ENCODE measurements around the gene OPHN1. TPM values are rescaled to one million over a fixed set of nuclear protein-coding genes. Genes with fewer than 3 reads are reported as not detected.

Gene OPHN1
- total RNA-seq, 1 donor from 2014 or later, result 10.7 TPM

- Histone ChIP-seq H3K36me3 (no peaks in the 10 kb centered on the region), H3K4me1 (peaks cover 25% of the 10 kb centered on the region), H3K4me3 (no peak overlapping the region), H3K27me3 (ENCODE audit: low read depth) (no peaks in the 10 kb centered on the region), H3K27ac (no peak overlapping the region), H3K9me3 (no peaks in the 10 kb centered on the region)
- no peak for TF ChIP-seq CTCF (IDR thresholded peaks at IDR 0.05)
- intact Hi-C loops (cut with DNase I), result no loop called here
- ATAC-seq (peak; percentile 75 to 81), DNase-seq (no peak)
Observed at GRCh38 chrX:68416592-68416991, 16.7 kb downstream of the OPHN1 start.

- Histone ChIP-seq H3K27me3 (ENCODE audit: low read depth) (no peaks in the 10 kb centered on the region), H3K9me3 (no peaks in the 10 kb centered on the region), H3K4me1 (peaks cover 20% of the 10 kb centered on the region), H3K27ac (no peak overlapping the region), H3K4me3 (no peak overlapping the region), H3K36me3 (no peaks in the 10 kb centered on the region)
- DNase-seq (no peak), ATAC-seq (peak; percentile 48 to 63)
- no peak for TF ChIP-seq CTCF (IDR thresholded peaks at IDR 0.05)
- intact Hi-C loops (cut with DNase I), result no loop called here
Observed at GRCh38 chrX:68415316-68415715, 18.0 kb downstream of the OPHN1 start.

- Histone ChIP-seq H3K4me1 (peaks cover 20% of the 10 kb centered on the region), H3K27me3 (ENCODE audit: low read depth) (no peaks in the 10 kb centered on the region), H3K4me3 (no peak overlapping the region), H3K36me3 (no peaks in the 10 kb centered on the region), H3K27ac (no peak overlapping the region), H3K9me3 (no peaks in the 10 kb centered on the region)
- intact Hi-C loops (cut with DNase I), result no loop called here
- no peak for TF ChIP-seq CTCF (IDR thresholded peaks at IDR 0.05)
- DNase-seq (no peak), ATAC-seq (no peak)
Observed at GRCh38 chrX:68413254-68413653, 20.0 kb downstream of the OPHN1 start.

GRCh38 chrX:68411729-68412128 is 21.6 kb downstream of the OPHN1 start:
- DNase-seq (no peak), ATAC-seq (no peak)
- no peak overlapping the region for H3K4me3 ChIP-seq
- no peaks in the 10 kb centered on the region for H3K27me3 ChIP-seq (ENCODE audit: low read depth)
- no peak for TF ChIP-seq CTCF (IDR thresholded peaks at IDR 0.05)
- H3K9me3 ChIP-seq, result no peaks in the 10 kb centered on the region
- peaks cover 14% of the 10 kb centered on the region for H3K4me1 ChIP-seq
- no peak overlapping the region for H3K27ac ChIP-seq
- intact Hi-C loops (cut with DNase I), result no loop called here
- no peaks in the 10 kb centered on the region for H3K36me3 ChIP-seq

GRCh38 chrX:68409194-68409593 is 24.1 kb downstream of the OPHN1 start:
- Histone ChIP-seq H3K9me3 (no peaks in the 10 kb centered on the region), H3K4me1 (no peaks in the 10 kb centered on the region), H3K4me3 (no peak overlapping the region), H3K27ac (no peak overlapping the region), H3K27me3 (ENCODE audit: low read depth) (no peaks in the 10 kb centered on the region), H3K36me3 (no peaks in the 10 kb centered on the region)
- no peak for TF ChIP-seq CTCF (IDR thresholded peaks at IDR 0.05)
- intact Hi-C loops (cut with DNase I), result no loop called here
- DNase-seq (no peak), ATAC-seq (no peak)

- no peaks in the 10 kb centered on the region for H3K36me3 ChIP-seq
- ATAC-seq (no peak), DNase-seq (no peak)
- no peak for TF ChIP-seq CTCF (IDR thresholded peaks at IDR 0.05)
- no peak overlapping the region for H3K4me3 ChIP-seq
- no peaks in the 10 kb centered on the region for H3K9me3 ChIP-seq
- no peaks in the 10 kb centered on the region for H3K27me3 ChIP-seq (ENCODE audit: low read depth)
- no peak overlapping the region for H3K27ac ChIP-seq
- intact Hi-C loops (cut with DNase I), result no loop called here
- H3K4me1 ChIP-seq, result no peaks in the 10 kb centered on the region
Observed at GRCh38 chrX:68403522-68403921, 29.8 kb downstream of the OPHN1 start.

All from lower lobe of right lung (tissue), 2 donors.